Prostate gland (tissue), 2 donors: ENCODE data around the gene SUDS3.

Source experiments
- CTCF ChIP-seq, 4 experiments: fragments of 200-600 bp in 2 of 4; fragments of 450-650 bp in 2 of 4; sonication (generic) in 2 of 4; IDR thresholded peaks; 1 replicate in 3 of 4; 2 replicates in 1 of 4; pipeline ENCODE4 v1.5.1; 2016 to 2019; ENCODE audit warnings: antibody characterized with exemption in 4 of 4, mild to moderate bottlenecking in 2 of 4, moderate library complexity in 2 of 4
- POLR2A ChIP-seq: fragments of 450-650 bp; IDR thresholded peaks from one replicate; pipeline ENCODE4 v1.6.1; 2016; ENCODE audit warnings: antibody characterized with exemption, mild to moderate bottlenecking
- POLR2AphosphoS5 ChIP-seq: sonication (generic); formaldehyde crosslinking; IDR thresholded peaks from one replicate; pipeline ENCODE4 v1.6.1; 2017; ENCODE audit warnings: antibody characterized with exemption

- no peak for TF ChIP-seq POLR2A
- no peak for TF ChIP-seq CTCF (IDR thresholded peaks at IDR 0.05)
- no peak for TF ChIP-seq POLR2AphosphoS5
Measured at GRCh38 chr12:118429688-118430383, 53.5 kb downstream of the SUDS3 start.
